Erythroblast (primary cell): ENCODE measurements around the gene CHTOP.

Source experiments
- DNase-seq, 2 experiments: peaks; one replicate each; lab custom pipeline; 2025; lab: John Stamatoyannopoulos, UW
- GATA1 ChIP-seq: IDR thresholded peaks from 2 replicates; pipeline ENCODE4 v1.6.1; 2011; ENCODE audit warnings: low read depth, mild to moderate bottlenecking, control low read depth, low read length, moderate library complexity
- POLR2A ChIP-seq: IDR thresholded peaks from 2 replicates; pipeline ENCODE4 v1.6.1; 2011; ENCODE audit warnings: mild to moderate bottlenecking, low read length

The CHTOP gene

DNA sequence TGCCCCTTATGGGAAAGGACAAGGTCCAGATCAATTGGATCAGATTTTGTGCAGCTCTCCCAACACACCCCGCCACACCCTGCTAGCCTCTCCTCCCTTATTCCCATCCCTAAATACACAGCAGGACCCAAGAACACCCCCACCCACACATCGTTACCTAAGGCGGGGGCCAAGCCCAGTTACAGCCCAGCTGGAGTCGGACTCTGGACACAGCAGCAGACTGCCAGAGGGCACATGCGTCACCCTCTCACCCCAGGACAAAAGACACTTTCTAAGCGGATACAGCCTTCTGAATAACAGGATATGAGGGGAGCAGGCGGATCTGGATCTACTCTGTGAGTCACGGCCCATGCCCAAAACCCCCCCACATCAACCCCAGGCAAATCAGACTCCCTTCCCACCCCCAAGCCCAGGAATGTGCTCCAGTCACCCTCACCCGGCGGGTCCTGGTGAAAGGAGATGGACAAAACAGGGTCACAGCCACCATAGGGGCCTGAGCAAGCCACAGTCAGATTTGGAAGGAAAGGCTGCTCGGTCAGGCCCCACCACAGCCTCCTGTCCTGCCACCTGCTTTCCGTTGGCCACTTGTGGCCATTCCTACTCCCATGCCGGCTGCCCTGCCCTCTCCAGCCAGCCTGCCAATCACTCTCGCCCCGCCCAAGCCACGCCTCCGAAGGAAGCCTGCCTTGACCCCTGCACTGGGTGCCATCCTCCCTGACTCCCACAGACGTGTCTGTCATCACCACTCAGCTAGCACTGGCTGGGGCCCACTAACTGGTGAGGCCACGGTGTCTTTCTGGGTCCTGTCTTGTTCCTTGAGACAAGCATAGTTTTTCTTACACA, 24.9 kb upstream of the CHTOP start:
- TF ChIP-seq POLR2A (no peak), GATA1 (no peak)
- DNase-seq, result no peak

DNA sequence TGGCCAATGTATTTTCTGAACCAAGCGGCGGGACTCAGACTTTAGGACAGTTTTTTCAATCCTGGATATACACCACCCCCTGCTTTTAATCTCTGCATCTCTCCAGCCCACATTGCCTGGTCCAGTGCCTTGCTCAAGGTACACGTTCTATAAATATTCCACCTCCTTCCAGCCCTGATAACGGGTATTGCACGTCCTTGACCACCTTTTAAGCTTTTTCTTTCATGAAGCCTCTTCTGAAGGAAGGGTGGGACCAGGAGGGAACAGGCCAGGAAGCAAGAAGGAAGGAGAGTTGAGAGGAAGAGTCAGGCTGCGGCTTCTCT, 24.3 kb upstream of the CHTOP start:
- no peak for TF ChIP-seq GATA1
- TF ChIP-seq POLR2A, result no peak
- no peak for DNase-seq

DNA sequence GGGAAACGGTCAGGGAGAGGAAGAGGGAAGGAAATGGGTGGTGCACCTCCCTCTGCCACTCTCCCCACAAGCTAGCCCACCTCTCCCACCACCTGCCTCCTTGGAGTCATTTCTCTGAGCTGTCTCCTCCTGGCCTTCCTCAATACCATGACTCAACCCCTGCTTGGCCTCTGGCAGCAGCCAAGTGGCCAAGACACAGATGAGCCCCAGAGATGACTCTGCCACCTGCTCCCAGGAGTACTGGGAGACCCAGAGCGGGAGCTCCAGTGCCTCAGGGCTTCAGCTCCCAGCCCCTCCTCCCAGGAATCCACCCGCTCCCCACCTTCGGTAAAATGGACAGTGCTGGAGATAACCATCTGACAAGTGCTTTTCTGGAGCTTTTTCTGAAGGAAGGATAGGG, 23.5 kb upstream of the CHTOP start:
- no peak for TF ChIP-seq GATA1
- no peak for TF ChIP-seq POLR2A

DNA sequence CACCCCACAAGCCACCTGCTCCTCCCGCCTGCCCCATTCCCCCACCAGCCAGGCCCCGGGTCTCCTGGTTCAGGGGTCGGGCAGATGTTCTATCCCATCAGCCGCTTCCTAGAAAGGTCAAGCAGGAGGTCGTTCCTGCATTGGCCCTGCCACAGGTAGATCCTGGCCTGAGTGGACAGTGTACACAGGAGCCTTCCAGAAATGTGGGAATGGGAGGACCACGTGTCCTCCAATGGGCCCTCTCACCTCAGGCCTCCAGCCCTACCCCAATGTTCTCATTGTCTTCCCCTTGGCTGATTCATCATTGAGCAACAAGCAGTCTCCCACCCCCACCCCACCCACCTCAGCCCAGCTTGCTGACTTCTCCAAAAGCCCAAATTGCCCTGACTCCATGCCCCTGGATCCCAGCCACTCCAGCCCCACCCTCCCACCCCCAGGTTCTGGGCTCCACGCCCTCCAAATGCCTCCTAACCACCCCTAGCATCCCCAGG, 23.0 kb upstream of the CHTOP start:
- TF ChIP-seq POLR2A (no peak), GATA1 (no peak)
- DNase-seq, result no peak

More for the DNA sequence above, 23.5 kb upstream of the CHTOP start:
- DNase-seq, result peak in 1 of 2 experiments; percentile 14

DNA sequence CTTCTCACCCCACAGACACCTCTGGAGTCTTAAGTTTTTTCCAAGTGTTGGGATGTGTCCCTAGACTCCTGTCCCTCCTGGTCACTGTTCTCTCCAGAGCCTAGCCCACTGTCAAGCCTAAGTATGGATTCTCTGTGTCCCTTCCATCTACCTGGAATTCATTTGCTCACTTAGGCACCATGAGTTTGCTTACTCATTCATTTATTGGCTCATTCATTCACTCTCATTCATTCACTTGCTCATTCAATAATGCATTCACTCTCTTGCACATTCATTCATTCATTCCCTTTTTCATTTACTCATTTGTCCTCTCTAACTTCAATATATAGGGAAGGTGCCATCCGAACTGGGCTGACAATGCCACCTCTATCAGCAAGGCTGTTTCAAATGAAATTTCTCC, 22.5 kb upstream of the CHTOP start:
- DNase-seq, result no peak
- no peak for TF ChIP-seq POLR2A
- TF ChIP-seq GATA1, result no peak

DNA sequence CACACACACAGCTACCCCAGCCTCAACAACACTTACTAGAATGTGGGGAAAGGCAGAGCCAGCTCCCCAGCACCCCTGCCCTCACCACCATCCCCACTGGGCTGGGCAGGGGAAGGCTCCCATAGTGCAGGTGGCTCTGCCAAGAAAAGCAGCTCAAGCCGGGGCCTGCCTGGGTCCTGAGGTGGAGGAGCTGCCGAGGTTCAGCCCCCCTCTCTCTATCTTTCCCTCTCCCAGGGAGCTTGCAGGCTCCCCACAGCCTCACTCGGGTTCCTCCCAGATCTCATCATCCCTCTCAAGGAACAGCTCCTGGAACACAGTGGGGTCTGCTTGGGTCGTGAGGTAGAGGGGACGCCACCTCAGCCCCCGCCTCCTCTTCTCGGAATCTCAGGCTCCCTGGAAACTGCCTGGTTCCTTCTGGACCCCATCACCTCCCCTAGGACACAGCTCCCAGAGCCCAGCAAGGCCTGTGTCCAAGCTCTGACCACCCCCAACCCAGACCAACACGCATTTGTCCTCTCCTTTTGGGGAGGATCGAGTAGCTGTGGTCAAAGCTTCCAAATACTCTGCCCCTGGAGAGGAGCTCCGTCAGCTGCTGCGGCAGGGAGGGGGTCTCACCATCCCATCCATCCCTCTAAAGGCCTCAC, 21.6 kb upstream of the CHTOP start:
- no peak for TF ChIP-seq GATA1
- no peak for TF ChIP-seq POLR2A
- DNase-seq, result no peak

DNA sequence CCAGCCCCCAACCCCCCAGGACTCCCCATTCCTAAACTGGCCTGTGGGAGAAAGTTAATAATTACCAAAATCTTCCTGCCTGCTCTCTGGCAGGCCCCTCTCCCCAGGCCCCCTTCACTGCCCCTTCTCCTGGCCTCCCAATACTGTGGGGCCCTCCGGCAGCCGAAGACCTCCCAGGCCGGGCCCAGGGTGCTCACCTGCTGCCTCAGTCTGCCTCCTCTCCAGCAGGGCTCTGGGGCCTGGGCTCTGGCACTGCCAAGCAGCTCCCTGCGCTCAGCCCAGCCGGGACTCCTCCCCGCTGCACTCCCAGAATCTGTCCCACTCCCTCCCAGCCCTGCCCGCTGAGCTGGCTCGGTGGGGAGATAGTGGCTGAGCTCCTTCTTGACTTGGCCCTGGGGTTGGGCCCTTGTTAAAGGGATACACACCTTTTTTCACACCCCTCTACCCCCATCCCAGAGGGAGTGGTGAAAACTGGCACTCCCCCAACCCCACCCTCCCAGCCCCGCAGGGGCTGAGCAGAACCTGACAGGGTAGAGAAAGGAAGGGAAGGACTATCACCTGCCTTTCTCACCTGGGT, 21.0 kb upstream of the CHTOP start, which contains the start of gene S100A16:
S100A16 (minus strand) TSS at position 383 of the 577 bp plus-strand sequence. CDS start 4,986 bp downstream, outside the sequence.
- no peak for TF ChIP-seq GATA1
- peak in 1 of 2 experiments; percentile 20 for DNase-seq

DNA sequence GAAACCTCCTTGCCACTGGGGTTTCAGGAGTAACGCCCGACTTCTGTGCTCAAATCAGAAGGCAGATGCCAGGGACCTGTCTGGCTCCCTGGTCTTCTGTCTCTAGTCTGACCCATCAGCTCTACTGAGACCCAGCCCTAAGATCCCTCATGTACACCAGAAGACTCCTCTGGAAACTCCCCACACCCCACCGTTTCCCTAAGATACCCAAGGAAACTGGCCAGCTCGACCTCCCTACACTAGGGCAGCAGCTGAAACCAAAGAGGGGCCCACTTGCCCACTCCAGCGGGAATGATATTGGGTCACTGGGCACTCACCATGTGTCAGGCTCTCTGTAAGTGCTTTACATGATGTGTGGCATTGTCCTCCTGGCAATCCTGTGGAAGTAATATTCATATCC, 20.5 kb upstream of the CHTOP start:
- DNase-seq, result no peak
- TF ChIP-seq POLR2A, result no peak
- no peak for TF ChIP-seq GATA1

DNA sequence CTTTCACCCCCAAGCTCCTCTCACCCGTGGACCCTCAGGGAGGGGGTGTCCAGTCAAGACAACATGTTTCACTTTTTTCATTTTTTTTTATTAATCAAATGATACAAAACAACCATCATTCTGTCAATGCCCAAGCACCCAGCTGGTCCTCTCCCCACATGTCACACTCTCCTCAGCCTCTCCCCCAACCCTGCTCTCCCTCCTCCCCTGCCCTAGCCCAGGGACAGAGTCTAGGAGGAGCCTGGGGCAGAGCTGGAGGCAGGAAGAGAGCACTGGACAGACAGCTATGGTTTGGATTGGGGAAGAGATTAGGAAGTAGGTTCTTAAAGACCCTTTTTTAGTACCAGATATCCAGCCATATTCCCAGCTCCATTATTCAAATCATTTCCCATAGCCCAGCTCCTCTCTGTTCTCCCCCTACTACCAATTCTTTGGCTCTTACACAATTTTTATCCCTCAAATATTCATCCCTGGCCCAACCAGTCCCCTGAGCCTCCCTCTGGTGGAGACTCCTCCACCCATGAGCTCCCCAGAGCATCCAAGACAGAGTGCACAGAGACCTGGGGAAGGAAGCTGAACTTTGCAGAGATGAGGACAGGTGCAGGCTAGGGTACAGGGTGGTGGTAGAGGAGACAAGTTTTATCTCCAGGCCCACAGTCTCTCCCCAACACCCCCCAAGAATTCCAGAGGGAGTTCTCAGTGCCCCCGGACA, 19.5 kb upstream of the CHTOP start:
- DNase-seq, result no peak
- TF ChIP-seq POLR2A (no peak), GATA1 (no peak)

DNA sequence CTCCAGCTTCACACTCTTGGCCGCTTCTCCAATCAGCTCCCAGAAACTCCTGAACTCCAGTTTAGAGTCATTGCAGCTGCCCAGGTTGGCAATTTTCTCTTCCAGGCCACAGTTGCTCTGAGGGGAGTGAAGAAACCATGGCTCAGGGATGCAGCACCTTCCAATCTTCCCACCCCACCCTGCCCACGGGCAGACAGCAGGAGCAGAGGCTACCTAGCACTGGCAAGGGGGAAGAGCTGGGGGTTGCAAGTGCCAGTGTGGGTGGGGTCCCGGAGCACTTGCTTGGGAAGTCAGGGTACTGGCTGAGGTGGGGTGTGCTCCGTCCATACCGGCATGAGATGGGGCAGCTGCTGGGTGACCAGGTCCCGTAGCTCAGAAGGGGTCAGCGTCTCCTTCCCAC, 19.0 kb upstream of the CHTOP start:
- DNase-seq, result no peak
- TF ChIP-seq POLR2A (no peak), GATA1 (no peak)

DNA sequence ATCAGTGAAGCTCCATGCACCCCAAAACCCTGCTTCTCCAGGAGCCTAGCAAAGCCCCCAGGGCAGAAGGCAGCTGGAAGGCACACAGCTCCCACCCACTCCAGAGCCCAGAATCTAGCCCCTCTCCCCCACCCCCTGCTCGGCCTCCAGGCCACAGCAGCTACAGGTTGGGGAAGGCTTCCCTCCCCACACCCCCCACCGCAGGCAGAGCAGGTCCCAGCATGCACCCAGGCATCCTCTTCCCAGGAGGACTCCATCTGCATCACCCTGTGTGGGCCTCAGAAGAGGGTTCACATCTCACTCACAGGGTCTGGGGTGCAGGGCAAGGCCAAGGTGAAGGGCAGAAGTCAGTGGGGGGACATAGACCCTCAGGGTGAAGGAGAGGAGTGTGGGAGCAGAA, 18.5 kb upstream of the CHTOP start:
- no peak for TF ChIP-seq GATA1
- no peak for TF ChIP-seq POLR2A
- DNase-seq, result no peak

DNA sequence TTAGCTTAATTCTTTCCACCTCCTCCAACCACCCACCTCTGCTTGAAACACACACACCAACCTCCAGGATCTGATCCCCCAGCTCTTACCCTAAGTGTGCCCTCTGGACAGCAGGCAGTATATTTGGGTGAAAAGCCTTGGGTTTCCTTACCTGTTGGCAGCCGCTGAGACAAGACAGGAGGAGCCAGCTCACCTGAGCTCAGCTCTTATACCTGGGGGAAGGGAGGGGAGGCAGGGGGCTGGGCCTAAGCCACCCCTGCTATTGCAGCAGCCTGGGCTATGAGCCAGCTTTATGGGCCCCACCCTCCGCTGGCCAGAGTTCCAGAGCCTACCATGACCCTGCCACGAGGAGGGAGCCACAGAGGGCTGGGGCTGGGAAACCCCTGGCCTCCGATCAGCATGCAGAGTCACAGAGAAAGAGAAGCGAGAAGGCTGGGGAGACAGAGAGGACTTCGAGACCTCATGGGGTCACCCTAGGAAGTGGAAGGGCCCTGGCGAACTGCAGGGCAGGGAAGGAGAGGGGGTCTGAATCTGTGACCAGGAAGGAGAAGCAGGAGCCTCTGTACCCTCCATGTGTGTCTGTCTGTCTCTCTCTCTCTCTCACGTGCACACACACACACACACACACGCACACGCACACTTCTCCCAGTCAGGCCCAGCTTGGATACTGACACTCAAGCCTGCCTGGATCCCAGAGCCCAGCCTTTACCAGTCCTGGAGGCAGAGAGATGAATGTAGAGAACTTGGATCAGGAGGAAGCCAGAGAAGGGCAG, 17.5 kb upstream of the CHTOP start, which contains the start of gene S100A14:
S100A14 (minus strand) TSS at position 182 of the 773 bp plus-strand sequence. CDS start 467 bp downstream, outside the sequence.
- peak; percentile 68 to 82 for DNase-seq
- no peak for TF ChIP-seq GATA1
- TF ChIP-seq POLR2A, result no peak

DNA sequence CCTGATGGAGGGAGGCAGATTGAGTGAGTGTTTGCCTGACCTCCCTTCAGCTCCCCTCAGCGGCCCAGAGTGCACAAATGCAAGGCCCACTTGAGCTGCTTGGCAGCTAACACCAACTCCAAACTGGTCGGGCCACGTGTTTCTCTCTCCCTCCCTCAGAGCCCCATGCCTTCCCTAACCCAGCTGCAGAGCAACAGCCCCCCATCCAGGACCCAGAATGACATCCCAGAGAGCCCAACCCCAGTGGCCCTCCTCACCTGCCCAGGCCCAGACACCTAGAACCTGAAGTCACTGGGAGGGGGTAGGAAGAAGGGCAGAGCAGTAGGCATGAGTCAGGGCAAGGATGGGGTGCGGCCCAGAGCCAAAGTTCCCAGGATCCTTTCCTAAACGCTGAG, 17.0 kb upstream of the CHTOP start:
- TF ChIP-seq POLR2A (no peak), GATA1 (no peak)

More for the DNA sequence above, 17.0 kb upstream of the CHTOP start:
- DNase-seq, result no peak
